NCI-H82 treated with DMSO at 0.1 percent for 48 hours (cell line): ENCODE results near the gene ROR2.
A peak's percentile ranks its signal among the peaks of the same experiment; 100 is the strongest.

Source experiments
- DNase-seq: peaks from one replicate; lab custom pipeline; 2025; ENCODE audit not compliant: unreplicated experiment; lab: John Stamatoyannopoulos, UW

Gene ROR2

DNA sequence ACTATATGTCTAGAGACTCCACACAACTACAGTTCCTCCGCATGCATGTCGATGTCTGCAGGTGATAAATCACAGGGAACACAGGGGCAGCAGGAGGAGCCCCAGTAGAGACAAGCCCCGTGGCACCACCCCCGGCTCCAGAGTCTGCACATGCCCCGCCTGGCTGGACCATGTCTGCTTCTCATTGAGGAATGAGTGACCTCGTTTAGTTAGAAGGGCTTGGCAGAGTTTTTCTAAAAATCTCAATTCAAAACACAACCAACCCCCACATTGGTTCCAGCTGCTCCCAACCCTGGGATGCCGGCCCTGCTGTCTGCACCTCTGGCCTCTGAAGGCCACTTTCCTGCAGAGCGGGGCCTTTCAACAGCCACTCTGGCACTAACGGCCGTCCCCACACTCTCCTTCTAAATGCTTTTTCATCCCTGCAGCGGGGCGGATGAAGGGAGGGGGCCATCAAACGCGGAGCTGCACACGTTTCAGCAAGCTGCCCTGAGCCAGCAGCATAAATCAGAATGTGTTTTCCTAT is 106.3 kb downstream of the ROR2 start:
- no peak for DNase-seq

DNA sequence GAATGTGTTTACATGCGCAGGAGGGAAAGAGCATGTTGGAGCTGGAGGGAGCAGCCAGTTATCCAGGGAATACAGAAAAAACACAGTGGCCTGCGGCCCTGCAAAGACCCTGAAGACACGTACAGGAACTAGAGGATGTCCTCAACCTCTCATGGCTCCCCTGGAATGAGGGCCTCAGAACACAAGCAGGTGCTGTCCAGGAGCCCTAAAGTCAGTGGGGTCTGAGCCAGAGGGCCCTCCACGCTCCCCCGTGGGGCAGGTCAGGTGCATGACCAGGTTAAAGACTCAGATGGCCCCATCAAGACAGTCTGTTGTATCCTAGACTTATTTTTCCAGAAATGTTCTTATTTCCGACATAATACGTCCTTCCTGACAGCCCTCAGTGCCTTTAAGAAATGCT is 106.9 kb downstream of the ROR2 start:
- no peak for DNase-seq

DNA sequence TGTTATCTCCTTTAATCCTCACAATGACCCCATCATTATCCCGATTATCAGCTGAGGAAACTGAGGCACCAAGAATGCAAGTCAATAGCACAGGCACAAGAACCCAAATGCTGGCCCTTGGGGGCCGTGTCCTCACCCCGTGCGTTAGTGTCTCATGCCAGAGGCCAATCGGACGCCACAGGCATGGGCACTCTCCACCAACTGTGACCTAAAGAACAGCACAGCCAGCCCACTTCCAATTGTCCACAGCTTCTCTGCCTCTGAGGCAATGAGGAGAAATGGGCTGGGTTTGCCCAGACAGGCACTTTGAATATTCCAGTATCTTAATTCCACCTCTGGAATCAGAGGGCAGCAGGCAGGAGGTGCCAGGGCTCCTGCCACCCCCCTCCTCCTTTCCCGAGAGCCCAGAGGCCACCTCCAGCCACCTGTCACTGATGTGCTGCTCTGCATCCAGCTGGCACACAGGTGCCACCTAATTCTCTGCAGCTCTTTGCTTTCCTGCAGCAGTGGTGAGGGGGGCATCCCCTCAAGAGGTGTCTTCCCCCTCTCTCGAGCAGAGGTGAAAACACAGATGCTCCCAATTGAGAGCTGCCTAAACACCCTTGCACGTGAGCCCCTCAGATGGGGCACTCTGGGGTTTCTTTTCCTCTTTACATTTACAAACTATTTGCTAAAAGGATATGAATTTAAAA is 107.5 kb downstream of the ROR2 start:
- no peak for DNase-seq

DNA sequence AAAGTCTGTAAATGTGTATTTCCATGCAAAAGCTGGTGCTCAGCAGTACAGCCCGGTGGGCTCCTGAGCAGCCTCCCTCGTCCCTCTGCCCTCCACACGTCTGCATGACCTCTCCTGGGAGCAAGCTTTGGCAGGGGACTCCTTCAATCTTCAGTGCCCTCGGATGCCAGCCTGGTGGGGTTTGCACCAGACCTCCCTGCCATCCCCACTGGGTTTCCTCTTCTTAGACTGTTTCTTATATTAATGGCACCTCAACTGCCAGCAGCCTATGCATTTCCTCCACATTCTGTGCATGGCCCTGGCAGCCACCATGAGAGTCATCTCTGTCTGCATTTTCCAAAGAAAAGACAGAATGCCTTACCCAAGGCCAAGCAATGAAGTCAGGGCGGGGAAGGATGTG is 108.4 kb downstream of the ROR2 start:
- no peak for DNase-seq

DNA sequence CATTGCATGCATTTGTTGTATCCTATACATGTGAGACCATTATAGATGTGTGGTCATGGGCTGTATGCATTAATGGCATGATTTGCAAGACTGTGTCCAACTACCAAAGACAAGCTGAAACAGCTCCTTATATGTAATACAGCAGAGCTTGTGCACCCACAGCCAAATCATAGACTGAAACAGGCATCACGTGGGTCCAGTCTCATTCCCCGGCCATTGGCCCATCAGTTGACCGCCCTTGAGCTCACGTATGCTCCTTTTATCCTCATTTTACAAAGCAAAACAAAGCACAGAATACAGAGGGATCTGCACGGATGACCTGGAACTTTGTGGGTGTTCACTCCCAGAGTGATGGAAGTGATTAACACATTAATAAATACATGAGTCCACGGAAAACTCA is 109.1 kb downstream of the ROR2 start:
- no peak for DNase-seq

DNA sequence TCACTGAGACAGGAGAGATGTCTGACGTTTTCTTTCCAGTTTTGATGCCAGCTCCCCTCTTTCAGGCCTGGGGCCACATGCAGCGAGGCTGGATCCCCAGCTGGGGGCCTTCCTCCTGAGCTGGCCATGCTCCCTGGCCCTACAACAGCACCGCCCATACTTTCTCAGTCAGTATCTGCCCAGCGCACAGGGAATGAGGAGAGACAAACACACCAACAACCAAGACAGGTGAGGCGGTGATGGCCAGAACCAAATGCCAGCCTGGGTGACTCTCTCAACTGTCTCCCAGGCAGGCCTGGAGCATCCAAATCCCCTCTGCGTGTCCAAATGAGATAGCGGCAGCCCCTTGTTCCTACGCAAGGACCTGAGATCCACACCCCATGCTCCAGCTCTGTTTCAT is 109.6 kb downstream of the ROR2 start:
- DNase-seq, result no peak

DNA sequence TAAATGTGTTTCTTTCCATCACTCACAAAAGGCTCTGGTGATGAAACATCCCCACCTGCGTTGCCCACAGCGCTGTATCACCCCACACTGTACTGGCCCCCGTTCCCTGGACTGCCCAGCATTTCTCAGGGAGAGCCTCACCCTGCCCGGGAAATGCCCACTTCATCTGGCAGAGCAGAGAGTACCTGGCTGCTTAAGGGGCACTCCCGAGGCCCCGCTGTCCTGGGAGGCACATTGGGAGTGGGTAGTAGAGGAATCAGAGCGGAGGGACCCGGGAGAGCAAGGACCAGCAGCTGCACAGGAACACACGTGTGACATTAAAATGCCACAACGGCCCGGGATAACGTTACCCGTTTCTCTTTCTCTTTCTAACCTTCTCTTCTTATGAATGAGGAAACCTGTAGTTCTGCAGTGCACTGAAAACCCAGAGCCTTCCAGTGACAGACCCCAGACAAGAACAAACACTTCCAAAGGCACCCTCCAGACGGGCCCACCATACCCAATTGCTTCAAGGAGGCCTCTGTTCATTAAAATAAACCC is 110.0 kb downstream of the ROR2 start:
- no peak for DNase-seq

DNA sequence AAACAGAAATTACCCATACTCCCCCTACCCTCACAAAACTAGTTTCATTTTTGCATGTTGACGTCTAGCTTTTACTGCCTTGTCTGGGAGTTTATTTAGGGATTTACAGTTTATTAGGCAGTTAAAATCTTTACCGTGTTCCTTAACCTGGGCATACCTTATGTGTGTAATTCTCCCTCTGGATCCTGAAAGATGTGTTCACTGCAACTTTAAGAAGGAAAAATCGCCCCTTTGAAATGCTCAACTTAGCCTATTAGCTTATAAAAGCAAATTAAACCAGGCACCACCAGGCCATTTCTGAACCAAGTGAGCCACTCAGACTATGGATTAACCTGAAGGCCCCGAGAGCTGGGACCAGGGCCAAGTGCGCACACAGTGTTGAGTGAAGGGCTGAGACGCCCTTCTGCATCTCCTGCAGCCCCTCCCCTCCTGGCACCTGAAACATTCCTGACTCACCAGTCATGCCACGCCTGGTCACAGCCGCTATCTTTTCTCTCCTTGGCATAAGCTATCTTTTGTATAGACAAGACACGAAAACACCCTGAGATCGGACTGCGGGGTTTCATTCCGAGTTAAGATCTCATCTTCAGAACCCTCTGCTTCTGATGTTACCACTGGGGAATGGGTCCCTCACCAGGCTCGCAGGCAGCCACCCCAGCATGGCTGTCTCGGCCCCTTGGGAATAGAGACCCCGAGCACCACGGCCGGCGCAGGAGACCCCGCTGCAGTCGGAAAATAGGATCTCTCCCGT is 111.9 kb downstream of the ROR2 start:
- peak; percentile 54 for DNase-seq

DNA sequence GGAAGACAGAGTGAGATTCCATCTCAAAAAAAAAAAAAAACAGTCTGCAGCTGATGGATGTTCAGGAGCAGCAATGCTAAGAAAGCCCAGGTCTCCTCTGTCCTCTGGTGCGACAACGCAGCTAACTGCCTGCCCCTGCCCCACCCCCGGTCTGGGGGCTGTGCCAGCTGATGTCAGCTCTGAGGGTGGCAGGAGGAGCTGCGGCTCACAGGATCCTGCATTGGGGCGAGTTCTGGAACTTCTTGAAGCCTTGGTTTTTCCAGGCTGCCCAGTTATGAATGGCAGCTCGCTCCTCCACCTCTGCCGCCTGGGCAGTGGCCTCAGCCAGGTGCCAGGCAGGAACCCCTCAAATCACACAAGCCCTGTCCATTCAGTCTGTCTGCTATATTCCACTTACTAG is 113.5 kb downstream of the ROR2 start:
- DNase-seq, result no peak

DNA sequence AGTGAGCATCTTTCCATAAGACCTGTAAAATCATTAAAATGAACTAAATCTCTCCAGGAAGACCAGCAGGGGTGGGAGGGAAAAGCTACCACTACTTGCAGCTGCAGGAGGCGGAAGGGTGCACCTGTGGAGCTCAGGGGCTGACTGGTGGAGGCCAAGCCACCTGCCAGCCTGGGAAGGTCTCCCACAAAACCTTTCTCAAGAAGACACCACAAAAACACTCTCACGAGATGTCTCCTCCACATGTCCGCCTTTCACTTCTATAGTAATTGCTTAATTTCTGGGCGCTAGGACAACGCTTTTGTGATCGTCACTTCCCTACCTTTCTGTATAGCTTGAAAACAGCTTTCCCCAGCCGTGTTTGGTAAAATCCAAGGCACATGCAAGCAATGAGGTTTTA is 114.4 kb downstream of the ROR2 start:
- no peak for DNase-seq

DNA sequence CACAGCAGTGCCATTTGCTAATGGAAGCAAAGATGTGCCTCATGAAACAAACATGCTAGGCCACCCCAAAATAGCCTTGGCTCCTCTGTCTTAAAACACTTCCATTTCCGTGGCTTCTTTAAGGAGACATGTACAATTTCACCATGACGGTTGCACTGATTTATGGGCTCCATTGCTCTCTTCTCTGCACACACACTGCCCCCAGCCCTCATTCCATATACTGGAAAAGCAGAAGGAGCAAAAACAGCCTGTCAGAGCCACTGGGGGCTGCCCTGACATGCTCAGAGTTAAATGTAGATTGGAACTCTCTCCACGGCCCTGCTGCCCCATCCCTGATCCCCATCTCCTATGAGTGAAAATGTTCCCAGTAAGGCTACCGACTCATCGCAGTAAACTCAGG is 114.8 kb downstream of the ROR2 start:
- no peak for DNase-seq

DNA sequence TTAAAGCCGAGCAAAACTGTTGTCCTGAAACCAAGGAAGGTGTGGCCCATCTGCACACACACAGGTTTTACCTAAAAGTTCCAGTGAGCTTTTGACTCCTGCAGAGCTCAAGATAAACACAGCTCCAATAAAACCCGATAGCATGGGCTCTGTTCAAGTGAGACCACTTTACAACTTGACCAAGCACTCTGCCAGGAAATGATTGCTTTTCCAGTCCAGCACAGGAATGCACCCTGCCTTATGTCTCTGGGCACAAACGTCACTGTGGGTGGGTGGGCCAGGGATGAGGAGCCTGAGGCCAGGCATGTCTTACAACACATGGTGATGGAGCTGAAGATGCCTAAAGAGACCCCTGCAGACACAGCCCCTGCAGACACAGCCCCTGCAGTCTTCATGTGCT is 115.3 kb downstream of the ROR2 start:
- DNase-seq, result no peak

DNA sequence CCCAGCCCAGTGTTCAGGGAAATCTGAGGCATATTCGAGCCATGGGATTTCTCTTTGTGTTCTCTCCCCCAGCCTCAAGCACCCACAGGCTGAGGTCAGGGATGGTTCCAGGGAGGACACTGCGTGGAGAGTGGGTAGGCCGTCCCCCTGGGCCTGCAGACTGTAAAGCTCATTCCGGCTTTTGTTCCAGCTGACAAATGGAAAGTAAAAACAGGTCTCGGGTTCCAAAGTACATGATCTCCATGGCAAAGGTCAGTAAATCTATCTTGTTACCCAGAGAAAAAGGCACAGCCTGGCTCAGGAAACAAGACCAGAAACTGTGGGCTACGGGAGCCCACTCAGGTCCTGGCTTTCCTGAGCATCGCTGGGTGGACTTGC is 116.2 kb downstream of the ROR2 start:
- DNase-seq, result no peak

DNA sequence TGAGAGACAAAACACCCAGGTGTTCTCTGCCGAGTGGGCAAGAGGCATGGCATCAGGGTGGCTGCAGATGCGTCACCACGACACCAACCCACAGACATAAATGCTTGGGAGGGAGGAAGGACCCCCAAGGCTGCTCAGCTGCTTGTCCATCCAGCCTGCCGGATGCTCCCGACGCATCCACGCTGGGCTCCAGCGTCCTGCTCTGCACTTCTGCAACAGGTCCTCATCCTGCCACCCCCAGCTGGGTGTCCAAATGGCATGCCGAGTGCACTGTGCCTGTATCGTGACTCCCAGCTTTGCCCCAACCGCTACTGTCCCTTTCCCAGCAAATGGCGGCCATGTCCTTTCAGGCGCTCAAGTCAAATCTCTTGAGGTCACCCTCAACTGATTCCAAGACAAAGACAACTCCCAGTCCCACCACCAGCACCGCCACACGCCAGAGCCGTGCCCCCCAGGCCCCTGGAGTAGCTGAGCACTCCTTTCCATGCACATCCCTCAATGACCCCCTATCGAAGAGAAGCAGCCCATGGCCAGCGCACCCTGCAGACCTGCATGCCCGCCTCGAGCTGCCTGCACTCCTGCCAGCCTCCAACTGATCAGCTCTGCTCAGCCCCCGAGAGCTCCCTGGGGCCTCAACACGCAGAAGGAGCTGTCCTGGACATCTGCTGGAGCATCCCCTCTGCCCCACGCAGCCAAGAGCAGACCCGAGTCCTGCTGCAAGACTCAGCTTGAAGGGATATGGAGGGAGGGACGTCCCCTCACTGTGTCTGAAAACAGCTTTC is 116.7 kb downstream of the ROR2 start:
- no peak for DNase-seq

DNA sequence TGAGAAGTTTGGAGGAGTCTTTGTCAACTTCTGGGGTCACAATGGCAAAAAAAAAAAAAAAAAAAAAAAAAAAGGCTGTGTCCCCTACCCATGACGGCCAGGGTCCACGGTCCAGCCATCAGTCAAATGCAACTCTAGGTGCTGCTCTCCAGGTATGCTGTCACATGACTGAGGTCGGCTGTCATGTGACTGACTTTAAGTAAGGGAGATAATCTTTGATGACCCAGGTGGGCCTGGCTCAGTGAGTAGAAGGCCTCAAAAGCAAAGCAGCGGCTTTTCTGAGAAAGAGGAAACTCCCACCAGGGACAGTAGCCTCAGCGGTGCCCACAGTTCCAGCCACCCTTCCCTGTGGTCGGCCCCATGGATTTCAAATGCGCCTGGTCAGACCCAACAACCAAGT is 117.7 kb downstream of the ROR2 start:
- DNase-seq, result no peak

DNA sequence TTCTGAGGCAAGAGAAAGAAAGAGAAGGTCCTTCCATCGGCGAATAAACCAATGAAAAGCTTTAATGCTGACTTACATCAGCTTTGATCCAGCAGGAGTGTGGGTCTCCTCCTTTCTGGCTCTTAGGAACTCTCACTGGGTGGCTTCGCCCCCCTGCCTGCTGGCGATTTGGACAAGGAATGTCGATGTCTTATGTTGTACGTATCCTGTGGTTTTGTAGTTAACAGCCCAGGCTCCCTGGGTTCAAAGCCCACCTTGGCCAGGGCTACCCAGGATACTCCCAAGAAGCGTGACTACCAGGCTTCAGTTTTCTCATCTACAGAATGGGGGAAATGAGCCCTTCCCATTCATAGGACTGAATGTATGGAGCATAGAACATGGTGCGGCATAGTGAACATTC is 124.2 kb downstream of the ROR2 start:
- DNase-seq, result no peak

DNA sequence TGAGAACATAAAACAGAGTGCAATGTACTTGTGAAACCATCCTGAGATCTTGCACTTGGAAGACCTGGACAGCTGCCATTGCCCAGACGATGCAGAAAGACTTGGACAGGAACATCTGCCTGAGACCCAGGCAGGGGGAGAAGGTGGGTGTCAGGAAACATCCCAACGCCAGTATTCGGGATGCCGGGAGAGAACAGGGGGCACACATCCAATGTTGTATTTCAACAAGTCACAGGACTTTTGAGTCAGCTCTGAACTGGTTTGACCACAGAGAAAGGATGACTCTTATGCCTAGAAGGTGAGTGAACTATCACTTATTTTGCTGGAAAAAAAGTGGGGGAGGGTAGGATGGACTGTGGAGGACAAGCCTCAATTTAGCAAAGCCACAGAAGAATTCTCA is 124.6 kb downstream of the ROR2 start:
- DNase-seq, result no peak

DNA sequence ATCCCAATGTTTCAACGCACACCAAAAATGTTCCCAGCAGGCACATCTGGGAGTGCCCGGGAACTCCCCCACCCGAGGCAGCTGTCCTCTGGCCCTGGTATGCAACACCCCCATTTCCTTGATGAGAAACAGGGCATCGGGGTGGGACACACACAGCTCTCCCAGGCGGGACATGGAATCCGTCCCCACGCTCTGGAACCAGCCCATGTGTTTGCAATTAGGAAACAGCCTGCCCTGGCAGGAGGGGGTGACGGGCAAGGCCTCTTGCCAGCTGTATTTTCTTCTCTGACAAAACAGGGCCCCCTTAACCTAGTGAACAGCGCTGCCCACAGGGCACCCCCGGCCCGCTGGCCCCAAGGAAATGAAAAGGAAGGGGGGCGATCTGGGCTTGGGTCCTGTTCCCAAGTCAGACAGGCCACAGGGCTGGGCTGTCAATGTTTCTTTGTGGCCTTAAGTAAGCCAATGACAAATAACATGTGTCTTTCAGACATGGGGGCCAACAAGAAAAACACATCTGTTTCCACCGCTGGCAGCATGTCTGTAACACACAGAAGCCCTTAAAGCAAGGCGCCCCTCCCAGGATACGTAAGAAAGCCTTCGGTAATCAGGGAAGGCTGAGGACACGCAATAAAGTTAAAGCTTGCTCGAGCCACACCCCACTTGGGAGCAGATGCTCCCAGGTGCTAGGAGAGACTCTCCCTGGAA is 125.3 kb downstream of the ROR2 start:
- no peak for DNase-seq

DNA sequence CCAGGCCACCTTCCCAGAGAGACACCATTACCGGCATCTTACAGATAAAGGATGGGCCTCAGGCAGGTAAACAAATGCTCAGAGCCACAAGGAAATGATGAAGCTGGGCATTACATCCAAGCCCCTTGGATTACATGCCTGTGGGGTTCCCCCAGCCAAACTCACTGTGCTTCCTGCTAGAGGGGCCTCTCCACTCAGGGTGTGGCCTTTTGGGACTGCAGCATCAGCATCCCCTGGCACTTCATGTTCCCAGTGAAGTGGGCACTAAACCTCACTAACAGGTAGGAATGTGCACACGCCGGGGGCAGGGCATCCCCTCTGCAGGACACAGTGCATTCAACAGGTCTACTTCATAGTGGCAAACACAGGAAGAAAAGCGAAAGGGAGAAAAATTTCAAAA is 125.9 kb downstream of the ROR2 start:
- DNase-seq, result no peak

DNA sequence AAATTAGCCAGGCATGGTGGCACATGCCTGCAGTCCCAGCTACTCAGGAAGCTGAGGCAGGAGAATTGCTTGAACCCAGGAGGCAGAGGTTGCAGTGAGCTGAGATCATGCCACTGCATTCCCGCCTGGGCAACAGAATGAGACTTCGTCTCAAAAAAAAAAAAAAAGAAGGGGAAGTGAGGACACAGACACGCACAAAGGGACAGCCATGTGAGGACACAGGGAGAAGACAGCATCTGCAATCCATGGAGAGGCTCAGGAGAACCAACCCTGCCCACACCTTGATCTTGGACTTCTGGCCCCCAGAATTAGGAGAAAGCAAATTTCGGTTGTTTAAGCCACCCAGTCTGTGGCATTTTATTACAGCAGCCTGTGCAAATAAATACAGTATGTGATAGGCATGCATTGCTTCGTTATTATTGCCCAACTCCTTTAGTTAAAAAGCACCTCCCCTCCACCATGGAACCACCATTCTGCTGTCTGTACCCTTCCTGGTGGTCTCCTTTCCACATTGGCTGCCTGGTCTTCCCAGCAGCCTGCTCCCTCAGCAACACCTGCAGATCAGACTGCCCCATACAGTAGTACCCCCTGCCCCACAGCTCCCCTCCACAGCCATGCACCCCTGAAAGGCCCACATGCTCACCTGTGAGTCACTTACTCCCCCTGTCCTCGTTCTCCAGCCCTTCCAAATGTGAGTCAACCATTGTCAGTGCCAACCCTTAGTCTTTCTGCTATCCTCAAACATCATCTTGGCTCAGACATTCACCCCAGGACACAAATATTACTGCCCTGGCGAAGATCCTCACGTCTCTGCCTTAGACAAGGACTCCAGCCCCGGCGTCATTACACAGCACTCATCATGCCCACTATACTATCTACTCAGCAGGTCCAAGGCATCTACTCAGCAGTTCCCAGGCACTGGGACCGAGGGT is 128.8 kb downstream of the ROR2 start:
- no peak for DNase-seq
